ENCODE data around the gene LIPJ.

The LIPJ gene

DNA sequence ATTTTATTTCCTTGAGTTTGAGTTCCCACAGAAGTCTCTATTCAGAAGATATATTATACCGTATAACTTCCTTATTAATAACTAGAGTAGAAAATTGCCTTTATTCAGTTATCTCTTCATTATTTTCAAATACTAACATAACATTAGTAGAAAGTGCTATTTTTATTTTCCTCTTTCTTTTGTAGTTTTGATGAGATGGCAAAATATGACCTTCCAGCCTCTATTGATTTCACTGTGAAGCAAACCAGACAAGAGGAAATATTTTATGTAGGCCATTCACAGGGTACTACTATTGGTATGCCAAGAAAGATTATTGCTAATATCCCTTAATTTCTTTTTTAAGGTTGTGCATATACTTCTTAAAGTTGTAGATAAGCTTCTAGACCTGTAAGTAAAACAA lies 7.9 kb downstream of the LIPJ start:
- DNase-seq (ENCODE audit: low read depth): no peak

GRCh38 chr10:88598055-88598454 lies 11.5 kb downstream of the LIPJ start:
- no peak for DNase-seq (ENCODE audit: low read depth)

- no peak for DNase-seq (ENCODE audit: low read depth)
These were observed 21.6 kb downstream of the LIPJ start for GRCh38 chr10:88608052-88608732.

DNA sequence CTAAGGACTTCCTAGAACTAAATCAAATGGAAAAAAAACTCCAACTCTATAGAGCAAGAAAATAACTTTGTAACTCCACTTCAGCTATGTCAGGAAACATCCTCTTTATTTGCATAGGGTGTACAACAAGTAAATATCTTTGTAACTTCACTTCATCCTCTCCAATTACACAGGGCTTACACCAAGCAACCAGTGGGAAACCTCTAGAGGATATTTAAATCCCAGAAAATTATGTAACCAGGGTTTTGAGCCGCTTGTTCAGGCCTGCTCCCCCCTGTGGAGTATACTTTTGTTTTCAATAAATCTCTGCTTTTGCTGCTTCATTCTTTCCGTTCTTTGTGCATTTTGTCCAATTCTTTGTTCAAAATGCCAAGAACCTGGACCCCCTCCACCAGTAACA lies 22.2 kb downstream of the LIPJ start:
- no peak for DNase-seq (ENCODE audit: low read depth)

DNA sequence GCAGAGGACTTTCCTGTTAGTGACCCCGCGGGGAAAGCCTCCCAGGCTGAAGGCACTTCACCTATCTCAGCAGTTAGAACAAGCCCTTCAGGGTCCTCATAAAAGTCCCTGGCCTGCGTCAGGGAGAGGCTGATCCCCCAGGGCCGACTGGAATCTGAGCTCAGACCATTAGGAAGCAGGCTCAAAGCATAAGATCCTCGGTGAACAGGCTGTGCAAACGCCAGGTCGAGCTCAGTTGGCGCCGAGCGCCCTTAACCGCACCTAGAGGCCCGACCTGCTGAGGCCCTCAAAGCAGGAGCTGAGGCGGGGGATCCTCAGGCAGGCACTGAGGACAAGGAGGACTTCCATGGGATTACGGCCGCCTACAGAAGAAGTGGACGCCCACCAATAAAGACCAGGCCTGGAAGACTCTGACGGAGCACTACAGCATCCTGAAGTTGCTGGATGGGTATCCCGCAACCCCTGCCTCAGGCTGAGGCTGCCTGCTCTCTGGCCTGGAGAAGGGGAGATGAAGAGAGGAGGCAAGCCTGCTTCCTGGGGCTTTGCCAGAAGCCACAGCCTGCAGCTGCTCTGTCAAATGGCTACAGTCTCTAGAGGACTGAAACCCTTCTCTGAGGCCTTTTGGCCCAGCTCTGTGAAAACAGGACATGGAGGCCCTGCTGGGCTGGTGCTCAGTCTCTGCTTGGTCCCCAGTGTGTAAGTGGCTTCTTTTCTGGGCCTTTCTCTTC lies 29.9 kb downstream of the LIPJ start:
- DNase-seq (ENCODE audit: low read depth): no peak

DNA sequence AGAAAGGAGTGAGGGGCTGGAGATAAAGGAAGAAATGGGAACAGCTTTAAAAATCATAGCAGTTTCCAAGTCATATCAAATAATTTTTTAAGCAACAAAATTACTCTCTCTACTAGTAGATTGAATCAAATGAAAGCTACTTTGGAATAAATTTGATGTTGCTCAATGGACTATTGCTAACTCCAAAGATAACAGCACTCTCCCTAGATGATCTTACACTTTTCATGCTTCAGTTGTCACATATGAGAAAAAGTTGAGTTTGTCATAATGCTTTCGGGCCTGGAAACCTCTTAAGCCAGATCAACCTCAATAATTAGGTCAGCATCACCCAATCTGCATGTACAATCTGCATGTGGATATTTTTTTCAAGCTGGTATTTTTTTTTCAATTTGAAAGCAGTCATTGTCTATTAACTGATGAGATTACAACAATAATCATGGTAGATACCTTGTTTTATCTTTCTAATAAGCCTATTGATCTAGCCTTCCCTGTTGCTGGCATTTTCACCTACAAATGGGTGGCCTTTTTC lies 31.3 kb downstream of the LIPJ start:
- no peak for DNase-seq (ENCODE audit: low read depth)

DNA sequence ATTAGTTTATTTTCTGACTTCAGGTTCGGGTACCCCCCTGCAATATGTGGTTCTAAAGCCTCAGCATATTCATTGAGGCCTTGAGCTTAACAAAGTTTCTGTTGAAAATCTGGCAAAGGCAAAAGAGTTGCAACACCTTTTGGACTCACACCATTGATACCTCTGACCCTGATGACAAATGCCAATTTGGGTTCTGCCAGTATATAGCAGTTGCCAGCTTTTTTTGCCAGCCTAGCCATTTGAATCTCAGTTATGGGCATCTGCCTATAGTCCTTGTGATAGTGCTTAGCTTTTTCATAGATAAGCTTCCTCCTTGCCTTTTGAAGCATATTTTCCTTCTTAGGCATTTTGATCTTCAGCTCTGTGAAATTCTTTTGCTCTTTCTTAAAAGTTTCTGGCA lies 31.9 kb downstream of the LIPJ start:
- no peak for DNase-seq (ENCODE audit: low read depth)

DNA sequence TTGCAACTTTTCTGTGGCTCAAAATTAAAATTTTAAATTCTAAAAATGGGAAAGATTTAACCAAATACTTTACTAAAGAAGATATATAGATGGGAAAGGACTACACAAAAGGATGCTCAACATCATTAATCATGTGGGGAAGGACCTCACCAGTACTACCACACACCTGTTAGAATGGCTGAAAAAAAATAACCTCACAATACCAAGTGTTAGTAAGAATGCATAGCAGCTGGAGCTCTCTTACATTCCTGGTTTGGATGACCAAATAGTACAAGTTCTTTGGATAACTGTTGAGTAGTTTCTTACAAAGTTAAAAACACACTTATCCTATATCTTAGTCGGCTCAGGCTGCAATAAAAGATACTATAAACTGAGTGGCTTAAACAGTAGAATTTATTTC lies 33.9 kb downstream of the LIPJ start:
- DNase-seq (ENCODE audit: low read depth): no peak

- no peak for DNase-seq (ENCODE audit: low read depth)
These were observed 37.3 kb downstream of the LIPJ start for GRCh38 chr10:88623835-88624234.

GRCh38 chr10:88624840-88625239 lies 38.3 kb downstream of the LIPJ start:
- DNase-seq (ENCODE audit: low read depth): no peak

DNA sequence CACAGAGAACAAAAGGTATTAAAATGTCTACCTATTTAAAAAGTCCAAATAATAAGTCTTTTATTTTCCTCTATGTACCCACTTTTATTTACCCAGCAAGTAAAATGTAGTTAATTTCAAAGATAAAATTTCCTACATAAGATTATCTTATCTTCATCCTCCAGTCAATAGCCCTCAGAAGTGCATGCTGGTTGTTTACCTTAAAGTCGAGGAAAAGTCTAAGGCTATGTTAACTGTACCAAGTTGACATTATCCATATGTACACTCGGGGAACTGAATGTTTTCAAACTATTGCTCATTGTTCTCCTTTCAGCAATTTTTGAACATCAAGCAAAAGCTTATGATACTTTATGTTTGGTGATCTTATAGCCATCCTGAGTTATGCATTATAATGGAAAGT lies 53.6 kb downstream of the LIPJ start:
- no peak for DNase-seq (ENCODE audit: low read depth)

GRCh38 chr10:88642209-88642608 lies 55.6 kb downstream of the LIPJ start:
- DNase-seq (ENCODE audit: low read depth): no peak

- no peak for DNase-seq (ENCODE audit: low read depth)
These were observed 56.4 kb downstream of the LIPJ start for GRCh38 chr10:88642963-88643362.

DNA sequence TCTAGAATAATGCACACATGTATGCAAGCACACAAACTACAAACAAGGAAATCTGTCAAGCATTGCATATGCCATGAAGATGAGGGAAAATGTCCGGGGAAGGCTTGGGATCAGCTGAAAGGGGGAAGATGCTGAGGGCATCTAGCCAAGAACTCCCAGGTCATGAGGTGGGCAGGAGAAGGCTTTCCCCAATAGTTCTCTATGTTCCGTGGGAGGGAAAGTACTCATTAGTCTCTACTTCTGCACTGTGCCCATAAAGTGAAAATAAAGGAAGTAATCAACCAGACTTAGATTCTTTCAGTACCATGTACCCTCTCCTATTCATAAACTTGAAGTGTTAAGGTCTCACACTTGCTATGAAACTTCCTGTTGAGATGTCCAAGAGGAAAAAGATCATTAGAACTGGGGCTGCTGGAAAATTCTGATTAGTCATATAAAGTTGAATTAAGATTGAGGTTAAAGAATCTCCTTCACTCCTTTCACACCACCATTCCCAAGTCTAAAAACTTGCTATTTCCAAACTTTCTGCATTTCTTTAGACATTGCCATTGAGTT lies 60.6 kb downstream of the LIPJ start:
- DNase-seq (ENCODE audit: low read depth): no peak

- no peak for DNase-seq (ENCODE audit: low read depth)
These were observed 64.6 kb downstream of the LIPJ start for GRCh38 chr10:88651101-88651551.

DNA sequence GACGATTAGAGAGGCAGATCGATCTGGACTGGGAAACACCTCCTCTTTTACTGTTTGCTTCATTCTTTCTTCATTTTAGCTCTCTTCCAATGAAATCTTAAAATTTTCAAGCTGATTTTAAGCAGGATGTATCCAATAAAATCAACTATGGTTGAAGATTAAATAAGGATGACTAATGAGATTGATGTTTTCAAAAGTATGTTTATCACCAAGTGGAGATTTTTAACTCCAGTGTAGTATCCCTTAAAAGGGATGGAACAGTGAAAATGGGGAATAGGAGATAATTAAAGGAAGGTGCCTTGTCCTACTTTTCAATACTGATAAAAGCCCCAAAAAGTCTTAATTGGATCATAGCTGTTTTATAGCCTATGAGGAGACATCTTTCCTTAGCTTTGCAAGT lies 66.1 kb downstream of the LIPJ start:
- no peak for DNase-seq (ENCODE audit: low read depth)

All from activated T-cell treated with anti-CD3 and anti-CD28 coated beads for 48 hours (primary cell).